Measurements from ENCODE around the gene SYVN1. TPM values are rescaled to one million over a fixed set of nuclear protein-coding genes. Genes with fewer than 3 reads are reported as not detected.
"Not testable (repeated sequence)": the region's sequence is repeated elsewhere in the genome, so short reads cannot be mapped to it uniquely, and the experiment has no call there.

Gene SYVN1
- total and polyA plus RNA-seq, 8 donors, result 47.5 to 98.2 (median 64.1) TPM

- no peak for TF ChIP-seq CTCF (IDR thresholded peaks at IDR 0.05)
- 83 to 97% methylated on average over 3 of the region's 3 CpGs for WGBS, 2 donors
These were observed 17.1 kb upstream of the SYVN1 start for GRCh38 chr11:65151331-65151899.

DNA sequence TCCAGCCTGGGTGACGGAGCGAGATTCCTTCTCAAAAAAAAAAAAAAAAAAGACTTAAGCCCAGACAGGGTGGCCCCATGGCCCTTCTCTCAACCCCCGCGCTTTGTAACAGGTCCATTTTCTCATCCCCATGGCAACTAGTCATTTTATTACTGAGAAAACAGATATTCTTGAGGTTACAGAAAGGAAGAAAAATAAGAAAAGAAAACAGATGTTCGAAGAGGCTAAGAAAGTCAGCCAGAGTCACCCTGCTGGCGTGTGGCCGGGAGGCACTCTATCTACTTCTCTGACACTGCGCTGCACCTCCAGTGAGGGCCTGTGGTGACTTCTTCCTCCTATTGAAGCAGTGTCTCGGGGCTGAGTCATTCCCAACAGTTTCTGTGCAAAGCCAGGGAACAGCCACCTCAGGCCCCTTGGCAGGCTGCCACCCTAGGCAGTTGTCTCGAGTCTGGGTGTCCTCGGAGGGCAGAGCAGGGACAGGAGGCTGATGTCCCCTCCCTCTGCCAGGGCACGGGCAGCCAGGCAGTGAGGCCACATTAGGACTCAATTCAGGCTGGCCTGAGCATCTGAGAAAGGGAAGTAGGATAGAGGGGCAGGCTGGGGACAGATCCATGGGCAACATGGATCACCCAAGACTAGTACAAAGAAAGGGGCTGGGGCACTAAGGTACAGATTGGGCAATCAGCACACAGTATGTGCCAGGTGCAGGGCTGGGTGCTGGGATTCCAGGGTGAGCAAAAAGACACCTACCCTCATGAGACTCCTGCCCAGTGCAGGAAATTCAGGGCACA lies 16.4 kb upstream of the SYVN1 start:
- FAIRE-seq (no peak), DNase-seq (peak; percentile 87 to 97 (median 93)), ATAC-seq (peak; percentile 87 to 94 (median 90))
- TF ChIP-seq CTCF (IDR thresholded peaks at IDR 0.05), result no peak
- 30 to 32% methylated on average over 12 of the region's 12 CpGs for WGBS, 2 donors
- H3K4me3 ChIP-seq, result no peak overlapping the region
- H3K27ac ChIP-seq, result peak overlapping the region; percentile 44 to 84 (median 73)
- no peaks in the 10 kb centered on the region for H3K27me3 ChIP-seq
- H3K9me3 ChIP-seq, result no peaks in the 10 kb centered on the region
- intact Hi-C loops (cut with DNase I), result no loop called here
- H3K36me3 ChIP-seq, result no peaks in the 10 kb centered on the region
- peaks cover 10 to 26% (median 13%) of the 10 kb centered on the region in 3 donors for H3K4me1 ChIP-seq

More at GRCh38 chr11:65151331-65151899, 17.1 kb upstream of the SYVN1 start:
- no peak for FAIRE-seq
- no peaks in the 10 kb centered on the region for H3K27me3 ChIP-seq
- DNase-seq, result no peak
- ATAC-seq, result no peak
- H3K4me1 ChIP-seq, result peaks cover 5 to 21% (median 13%) of the 10 kb centered on the region in 3 donors
- H3K9me3 ChIP-seq, result no peaks in the 10 kb centered on the region
- H3K4me3 ChIP-seq, result no peak overlapping the region
- H3K36me3 ChIP-seq, result no peaks in the 10 kb centered on the region
- intact Hi-C loops (cut with DNase I), result no loop called here
- H3K27ac ChIP-seq, result peak overlapping the region; percentile 44 to 84 (median 73)

DNA sequence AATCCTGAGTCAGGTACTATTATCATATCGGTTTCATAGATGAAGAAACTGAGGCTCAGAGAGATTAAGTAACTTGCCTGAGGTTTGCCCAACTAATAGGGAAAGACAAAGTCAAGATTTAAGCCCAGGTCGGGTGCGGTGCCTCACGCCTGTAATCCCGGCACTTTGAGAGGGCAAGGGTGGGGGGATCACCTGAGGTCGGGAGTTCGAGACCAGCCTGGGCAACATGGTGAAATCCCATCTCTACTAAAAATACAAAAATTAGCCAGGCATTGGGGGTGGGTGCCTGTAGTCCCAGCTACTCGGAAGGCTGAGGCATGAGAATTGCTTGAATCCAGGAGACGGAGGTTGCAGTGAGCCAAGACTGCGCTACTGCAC lies 15.8 kb upstream of the SYVN1 start:
- H3K9me3 ChIP-seq; H3K4me3 ChIP-seq; H3K36me3 ChIP-seq; DNase-seq; ATAC-seq; intact Hi-C loops (cut with DNase I); H3K27me3 ChIP-seq; FAIRE-seq: not testable (repeated sequence)
- peak overlapping the region; percentile 44 to 84 (median 73) for H3K27ac ChIP-seq
- H3K4me1 ChIP-seq, result peaks cover 10 to 28% (median 13%) of the 10 kb centered on the region in 3 donors
- 90% methylated on average over 10 of the region's 10 CpGs for WGBS, 2 donors

DNA sequence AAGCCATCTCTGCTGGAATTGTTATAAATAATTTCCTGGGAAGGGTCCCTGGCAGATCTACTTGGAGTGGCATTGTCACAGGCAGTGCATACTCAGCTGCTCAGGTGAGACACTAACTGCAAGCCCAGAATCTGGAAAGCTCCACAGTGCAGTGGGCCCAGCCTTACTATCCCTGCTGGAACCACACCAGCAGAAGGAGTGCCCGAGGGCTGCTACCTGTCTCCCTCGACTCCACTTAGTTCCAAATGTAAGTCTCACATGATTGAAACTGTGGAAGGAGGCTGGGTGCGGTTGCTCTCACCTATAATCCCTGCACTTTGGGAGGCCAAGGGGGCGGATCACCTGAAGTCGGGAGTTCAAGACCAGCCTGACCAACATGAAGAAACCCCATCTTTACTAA lies 14.3 kb upstream of the SYVN1 start:
- no peaks in the 10 kb centered on the region for H3K27me3 ChIP-seq
- TF ChIP-seq CTCF (IDR thresholded peaks at IDR 0.05), result no peak
- no peak for ATAC-seq
- H3K4me1 ChIP-seq, result peaks cover 10 to 28% (median 13%) of the 10 kb centered on the region in 3 donors
- DNase-seq, result no peak
- intact Hi-C loops (cut with DNase I), result no loop called here
- 86 to 88% methylated on average over 5 of the region's 5 CpGs for WGBS, 2 donors
- no peaks in the 10 kb centered on the region for H3K9me3 ChIP-seq
- no peaks in the 10 kb centered on the region for H3K36me3 ChIP-seq
- no peak overlapping the region for H3K27ac ChIP-seq
- no peak for FAIRE-seq
- no peak overlapping the region for H3K4me3 ChIP-seq

GRCh38 chr11:65147352-65148075 lies 13.2 kb upstream of the SYVN1 start:
- DNase-seq (no peak), ATAC-seq (no peak), FAIRE-seq (no peak)
- Histone ChIP-seq H3K9me3 (no peaks in the 10 kb centered on the region), H3K4me3 (no peak overlapping the region), H3K4me1 (peaks cover 10 to 28% (median 13%) of the 10 kb centered on the region in 3 donors), H3K36me3 (no peaks in the 10 kb centered on the region), H3K27me3 (no peaks in the 10 kb centered on the region), H3K27ac (no peak overlapping the region)
- intact Hi-C loops (cut with DNase I), result no loop called here
- 53 to 66% methylated on average over 2 of the region's 2 CpGs for WGBS, 2 donors
- TF ChIP-seq CTCF (IDR thresholded peaks at IDR 0.05), result no peak
